ENCODE data around the gene SAT2. TPM values are rescaled to one million over a fixed set of nuclear protein-coding genes. Genes with fewer than 3 reads are reported as not detected.
"Not testable (repeated sequence)": the region's sequence is repeated elsewhere in the genome, so short reads cannot be mapped to it uniquely, and the experiment has no call there.

The SAT2 gene
- total RNA-seq, 1 donor from 2014 or later, result 100 TPM

GRCh38 chr17:7636163-7636562 is 8.5 kb upstream of the SAT2 start:
- DNase-seq (ENCODE audit: low spot score) (no peak), ATAC-seq (no peak)

GRCh38 chr17:7634384-7634783 is 6.8 kb upstream of the SAT2 start:
- no peak for DNase-seq (ENCODE audit: low spot score)

GRCh38 chr17:7633093-7633492 is 5.5 kb upstream of the SAT2 start:
- ATAC-seq (peak; percentile 71), DNase-seq (ENCODE audit: low spot score) (peak; percentile 77)

More at GRCh38 chr17:7634384-7634783, 6.8 kb upstream of the SAT2 start:
- no peak for ATAC-seq

- DNase-seq (ENCODE audit: low spot score) (no peak), ATAC-seq (peak; percentile 51)
These were observed 4.9 kb upstream of the SAT2 start for GRCh38 chr17:7632492-7632894.

- peak; percentile 55 for ATAC-seq
- DNase-seq (ENCODE audit: low spot score), result peak; percentile 87
These were observed 4.1 kb upstream of the SAT2 start for GRCh38 chr17:7631398-7632380.

GRCh38 chr17:7629939-7630571 is 2.4 kb upstream of the SAT2 start, which contains the start of gene SHBG:
Gene SHBG, plus strand, starts transcription at chr17:7630135. Its CDS starts 38 bp downstream, at chr17:7630173.
- ATAC-seq, result no peak
- no peak for DNase-seq (ENCODE audit: low spot score)

GRCh38 chr17:7626956-7627249 is 718 bp downstream of the SAT2 start:
- ATAC-seq, result no peak

GRCh38 chr17:7626307-7626706 is 1.3 kb downstream of the SAT2 start:
- ATAC-seq, result peak; percentile 6
- no peak for DNase-seq (ENCODE audit: low spot score)

More at GRCh38 chr17:7626956-7627249, 718 bp downstream of the SAT2 start:
- DNase-seq (ENCODE audit: low spot score), result no peak

GRCh38 chr17:7625749-7626148 is 1.9 kb downstream of the SAT2 start:
- peak; percentile 67 for DNase-seq (ENCODE audit: low spot score)
- ATAC-seq, result not testable (repeated sequence)

- ATAC-seq (peak; percentile 3), DNase-seq (ENCODE audit: low spot score) (no peak)
These were observed 4.0 kb downstream of the SAT2 start for GRCh38 chr17:7623661-7624060.

GRCh38 chr17:7620835-7621234 is 6.8 kb downstream of the SAT2 start:
- ATAC-seq, result no peak
- DNase-seq (ENCODE audit: low spot score), result no peak

GRCh38 chr17:7618608-7619007 is 9.0 kb downstream of the SAT2 start:
- ATAC-seq (no peak), DNase-seq (ENCODE audit: low spot score) (no peak)

- ATAC-seq, result no peak
- DNase-seq (ENCODE audit: low spot score), result no peak
These were observed 12.3 kb downstream of the SAT2 start for GRCh38 chr17:7615265-7615747.

- peak; percentile 100 for DNase-seq (ENCODE audit: low spot score)
- ATAC-seq, result peak; percentile 94
These were observed 13.0 kb downstream of the SAT2 start, which contains the start of gene FXR2 for GRCh38 chr17:7614425-7615264. Gene FXR2, minus strand, starts transcription at chr17:7614897. Its CDS starts 365 bp downstream, at chr17:7614532.

GRCh38 chr17:7613769-7614424 is 13.7 kb downstream of the SAT2 start:
- no peak for DNase-seq (ENCODE audit: low spot score)
- ATAC-seq, result no peak

GRCh38 chr17:7612294-7612640 is 15.4 kb downstream of the SAT2 start:
- DNase-seq (ENCODE audit: low spot score) (no peak), ATAC-seq (no peak)

GRCh38 chr17:7611635-7612293 is 15.9 kb downstream of the SAT2 start:
- ATAC-seq, result no peak
- no peak for DNase-seq (ENCODE audit: low spot score)

GRCh38 chr17:7610641-7611040 is 17.0 kb downstream of the SAT2 start:
- ATAC-seq (no peak), DNase-seq (ENCODE audit: low spot score) (no peak)

- DNase-seq (ENCODE audit: low spot score) (no peak), ATAC-seq (no peak)
These were observed 21.3 kb downstream of the SAT2 start for GRCh38 chr17:7606280-7606679.

- DNase-seq (ENCODE audit: low spot score); ATAC-seq: not testable (repeated sequence)
These were observed 30.1 kb downstream of the SAT2 start for GRCh38 chr17:7597561-7597960.

Data from left lobe of liver (tissue), 2 donors.